ENCODE data around the gene PYY. TPM values are rescaled to one million over a fixed set of nuclear protein-coding genes. Genes with fewer than 3 reads are reported as not detected.
"Not testable (repeated sequence)": the region's sequence is repeated elsewhere in the genome, so short reads cannot be mapped to it uniquely, and the experiment has no call there.

The PYY gene
- total RNA-seq, 1 donor from 2014 or later, result not detected

GRCh38 chr17:43962479-43962878, 8.7 kb upstream of the PYY start:
- Histone ChIP-seq H3K27ac (no peak overlapping the region), H3K79me2 (ENCODE audit: low read depth) (no peaks in the 10 kb centered on the region), H4K20me1 (ENCODE audit: low read depth) (no peaks in the 10 kb centered on the region), H3K27me3 (no peaks in the 10 kb centered on the region), H3K4me2 (no peak overlapping the region), H3K9me3 (ENCODE audit: low read depth) (no peaks in the 10 kb centered on the region), H3K36me3 (no peaks in the 10 kb centered on the region), H2AFZ (replicated peaks) (no peak overlapping the region), H3F3A (ENCODE audit: low read depth) (no peaks in the 10 kb centered on the region), H3K9ac (no peak overlapping the region), H3K4me1 (no peaks in the 10 kb centered on the region), H3K4me3 (no peak overlapping the region)
- no peaks in the 10 kb centered on the region for H3K9me3 Mint-ChIP-seq
- H3K27me3 Mint-ChIP-seq (ENCODE audit: insufficient read depth, low read depth), result peaks cover 5% of the 10 kb centered on the region
- no peaks in the 10 kb centered on the region for H3K4me1 Mint-ChIP-seq
- no peak for DNase-seq (ENCODE audit: low spot score)
- H3K27ac Mint-ChIP-seq, result no peak overlapping the region
- no peak for TF ChIP-seq EZH2 (IDR thresholded peaks at IDR 0.05)
- no peak for TF ChIP-seq EZH2phosphoT487 (IDR thresholded peaks at IDR 0.05)
- no peak for TF ChIP-seq CTCF (IDR thresholded peaks at IDR 0.05)
- H3K36me3 Mint-ChIP-seq, result no peaks in the 10 kb centered on the region
- H3K4me3 Mint-ChIP-seq, result no peak overlapping the region

DNA sequence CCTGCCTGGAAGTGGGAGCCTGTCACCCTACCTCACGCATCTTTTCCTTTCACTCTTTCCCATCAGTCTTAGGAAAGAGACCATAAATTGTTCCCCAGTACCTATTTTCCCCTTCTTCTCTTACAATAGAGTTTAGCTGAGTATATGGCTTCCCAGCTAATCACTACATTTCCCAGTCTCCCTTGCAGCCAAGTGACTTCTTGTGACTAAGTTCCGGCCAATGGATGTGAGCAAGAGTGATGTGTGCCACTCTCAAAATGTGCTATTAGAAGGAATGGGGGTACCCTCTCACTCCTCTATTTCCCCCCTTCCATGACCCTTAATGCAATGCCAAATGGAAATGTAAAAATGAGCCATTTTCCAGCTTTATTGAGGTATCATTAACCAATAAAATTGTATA, 8.2 kb upstream of the PYY start:
- Histone ChIP-seq H3K9ac (no peak overlapping the region), H3K4me2 (no peak overlapping the region), H3K27ac (no peak overlapping the region), H3K4me1 (no peaks in the 10 kb centered on the region), H3K79me2 (ENCODE audit: low read depth) (no peaks in the 10 kb centered on the region), H3K36me3 (no peaks in the 10 kb centered on the region), H3K27me3 (no peaks in the 10 kb centered on the region), H2AFZ (replicated peaks) (no peak overlapping the region), H3K4me3 (no peak overlapping the region), H4K20me1 (ENCODE audit: low read depth) (no peaks in the 10 kb centered on the region), H3F3A (ENCODE audit: low read depth) (no peaks in the 10 kb centered on the region), H3K9me3 (ENCODE audit: low read depth) (no peaks in the 10 kb centered on the region)
- Mint-ChIP-seq H3K4me3 (no peak overlapping the region), H3K27ac (no peak overlapping the region), H3K36me3 (no peaks in the 10 kb centered on the region), H3K4me1 (no peaks in the 10 kb centered on the region), H3K27me3 (ENCODE audit: insufficient read depth, low read depth) (peaks cover 8% of the 10 kb centered on the region), H3K9me3 (no peaks in the 10 kb centered on the region)
- no peak for TF ChIP-seq CTCF (IDR thresholded peaks at IDR 0.05)
- TF ChIP-seq EZH2 (IDR thresholded peaks at IDR 0.05), result no peak
- TF ChIP-seq EZH2phosphoT487 (IDR thresholded peaks at IDR 0.05), result no peak
- no peak for DNase-seq (ENCODE audit: low spot score)

GRCh38 chr17:43961292-43961691, 7.6 kb upstream of the PYY start:
- not testable (repeated sequence) for H3K9ac ChIP-seq, H3K36me3 ChIP-seq, H3K4me3 Mint-ChIP-seq

GRCh38 chr17:43958748-43959352, 5.1 kb upstream of the PYY start:
- no peak overlapping the region for H3K4me3 ChIP-seq
- H3K27ac Mint-ChIP-seq, result no peak overlapping the region
- peaks cover 17% of the 10 kb centered on the region for H3K27me3 ChIP-seq
- H3K4me2 ChIP-seq, result no peak overlapping the region
- H3K79me2 ChIP-seq (ENCODE audit: low read depth), result no peaks in the 10 kb centered on the region
- H3K4me3 Mint-ChIP-seq, result no peak overlapping the region
- H3K9me3 Mint-ChIP-seq, result no peaks in the 10 kb centered on the region
- H3K36me3 ChIP-seq, result no peaks in the 10 kb centered on the region
- peaks cover 4% of the 10 kb centered on the region for H3F3A ChIP-seq (ENCODE audit: low read depth)
- TF ChIP-seq EZH2 (IDR thresholded peaks at IDR 0.05), result no peak
- no peak for TF ChIP-seq EZH2phosphoT487 (IDR thresholded peaks at IDR 0.05)
- TF ChIP-seq CTCF (IDR thresholded peaks at IDR 0.05), result no peak
- H3K4me1 Mint-ChIP-seq, result no peaks in the 10 kb centered on the region
- no peaks in the 10 kb centered on the region for H4K20me1 ChIP-seq (ENCODE audit: low read depth)
- no peak for DNase-seq (ENCODE audit: low spot score)
- peaks cover 21% of the 10 kb centered on the region for H3K27me3 Mint-ChIP-seq (ENCODE audit: insufficient read depth, low read depth)
- H3K27ac ChIP-seq, result no peak overlapping the region
- no peaks in the 10 kb centered on the region for H3K4me1 ChIP-seq
- no peak overlapping the region for H2AFZ ChIP-seq (replicated peaks)
- no peak overlapping the region for H3K9ac ChIP-seq
- H3K36me3 Mint-ChIP-seq, result no peaks in the 10 kb centered on the region
- H3K9me3 ChIP-seq (ENCODE audit: low read depth), result no peaks in the 10 kb centered on the region

More at GRCh38 chr17:43961292-43961691, 7.6 kb upstream of the PYY start:
- not testable (repeated sequence) for H3F3A ChIP-seq (ENCODE audit: low read depth); H3K4me1 Mint-ChIP-seq; H3K27ac ChIP-seq; H3K27me3 ChIP-seq; H3K36me3 Mint-ChIP-seq; H3K9me3 ChIP-seq (ENCODE audit: low read depth); H3K4me3 ChIP-seq; H3K4me1 ChIP-seq; H3K27ac Mint-ChIP-seq; H2AFZ ChIP-seq (replicated peaks); H3K4me2 ChIP-seq; H3K9me3 Mint-ChIP-seq; DNase-seq (ENCODE audit: low spot score); H4K20me1 ChIP-seq (ENCODE audit: low read depth); H3K79me2 ChIP-seq (ENCODE audit: low read depth)
- H3K27me3 Mint-ChIP-seq (ENCODE audit: insufficient read depth, low read depth), result peaks cover 11% of the 10 kb centered on the region

All from neural progenitor cell (in vitro differentiated cells).